GM12878 (cell line): ENCODE data around the gene SPINK1. TPM values are rescaled to one million over a fixed set of nuclear protein-coding genes. Genes with fewer than 3 reads are reported as not detected.

Experiments
- ATAC-seq: fragments of 200-7000 bp; cut with Tn5 transposase; 3 replicates; pipeline ENCODE4 v1.9.1; 2020; ENCODE audit warnings: mild to moderate bottlenecking, moderate library complexity
- BruUV-seq: library from RNA; stranded (reverse); fragments of 400-500 nt; replicated peaks from 2 replicates; lab custom pipeline; 2021; lab: Mats Ljungman, UMichigan
- CTCF ChIA-PET: fragments of 300-600 bp; sonication (Branson Sonifier 250); formaldehyde crosslinking; extraction: SDS; loops from one replicate; lab custom pipeline; 2021; ENCODE audit warnings: inconsistent platforms; lab: Yijun Ruan, JAX
- POLR2A ChIA-PET: fragments of 350-600 bp; formaldehyde crosslinking; extraction: SDS; loops from one replicate; lab custom pipeline; 2021; ENCODE audit warnings: inconsistent platforms; lab: Charles Lee
- RAD21 ChIA-PET: fragments of 300-600 bp; sonication (Branson Sonifier 250); formaldehyde crosslinking; loops from one replicate; lab custom pipeline; 2023; ENCODE audit warnings: antibody characterized with exemption; ENCODE audit not compliant: unreplicated experiment; lab: Charles Lee
- SMC1A ChIA-PET: fragments of 300-600 bp; sonication (Branson Sonifier 250); formaldehyde crosslinking; loops from one replicate; lab custom pipeline; 2023; ENCODE audit not compliant: unreplicated experiment, uncharacterized antibody; lab: Charles Lee
- DNase-seq: peaks from one replicate; pipeline ENCODE4 v3.0.0-alpha.2; 2011; ENCODE audit warnings: low read depth, low spot score
- FAIRE-seq: peaks from 3 replicates; lab custom pipeline; 2011; peaks lifted over from hg19 to GRCh38; lab: Jason Lieb, UNC
- H2AFZ ChIP-seq: 2 replicates; pipeline ENCODE4 v1.6.0; 2011; ENCODE audit warnings: low read depth, low read length, control low read depth; ENCODE audit not compliant: control insufficient read depth
- H3K27ac ChIP-seq: 2 replicates; pipeline ENCODE4 v1.5.1; 2011; ENCODE audit warnings: control low read depth; ENCODE audit not compliant: control insufficient read depth, insufficient read depth
- H3K27me3 ChIP-seq, 2 experiments: replicated peaks in 1 of 2; 2 replicates each; pipeline versions ENCODE4 v1.6.0 to v1.6.1; 2011; ENCODE audit warnings: low read length in 1 of 2; ENCODE audit not compliant: control insufficient read depth in 2 of 2, insufficient read depth in 2 of 2
- H3K36me3 ChIP-seq, 2 experiments: 2 replicates each; pipeline ENCODE4 v1.5.1; 2011; ENCODE audit warnings: low read length in 1 of 2; ENCODE audit not compliant: control insufficient read depth in 2 of 2, insufficient read depth in 2 of 2
- H3K4me1 ChIP-seq: 2 replicates; pipeline ENCODE4 v1.6.1; 2011; ENCODE audit warnings: mild to moderate bottlenecking, low read length, moderate library complexity, mixed read lengths; ENCODE audit not compliant: control insufficient read depth, insufficient read depth
- H3K4me2 ChIP-seq: 2 replicates; pipeline ENCODE4 v1.6.0; 2011; ENCODE audit warnings: control low read depth; ENCODE audit not compliant: control insufficient read depth, insufficient read depth
- H3K4me3 ChIP-seq: fragments of 200-600 bp; sonication (generic); 2 replicates; pipeline ENCODE4 v1.5.1; 2016
- H3K79me2 ChIP-seq: 2 replicates; pipeline ENCODE4 v1.6.0; 2011; ENCODE audit warnings: low read length; ENCODE audit not compliant: control insufficient read depth, insufficient read depth
- H3K9ac ChIP-seq: 2 replicates; pipeline ENCODE4 v1.8.0; 2011; ENCODE audit warnings: low read length, control low read depth, mixed read lengths; ENCODE audit not compliant: control insufficient read depth, insufficient read depth
- H3K9me3 ChIP-seq: replicated peaks from 3 replicates; pipeline ENCODE4 v1.5.1; 2011; ENCODE audit warnings: mild to moderate bottlenecking, low read length; ENCODE audit not compliant: control insufficient read depth, insufficient read depth
- H4K20me1 ChIP-seq: 2 replicates; pipeline ENCODE4 v1.6.0; 2011; ENCODE audit not compliant: control insufficient read depth, insufficient read depth
- BHLHE40 ChIP-seq, 2 experiments: fragments of 450-650 bp in 1 of 2; IDR thresholded peaks; 2 replicates each; pipeline ENCODE4 v1.6.1; 2011 to 2017; ENCODE audit warnings: low read depth in 2 of 2, borderline replicate concordance in 1 of 2, improper control_type of control experiment in 1 of 2, low read length in 1 of 2, mild to moderate bottlenecking in 1 of 2
- BRCA1 ChIP-seq: IDR thresholded peaks from 2 replicates; pipeline ENCODE4 v1.6.1; 2011; ENCODE audit warnings: low read depth, low read length, improper control_type of control experiment
- CHD4 ChIP-seq: fragments of 200-600 bp; sonication (generic); IDR thresholded peaks from 2 replicates; pipeline ENCODE4 v1.6.1; 2016; ENCODE audit warnings: mild to moderate bottlenecking
- IRF3 ChIP-seq: fragments of 450-650 bp; IDR thresholded peaks from 2 replicates; pipeline ENCODE4 v1.6.1; 2014; ENCODE audit warnings: mild to moderate bottlenecking
- MAX ChIP-seq: IDR thresholded peaks from 2 replicates; pipeline ENCODE4 v1.6.1; 2012; ENCODE audit warnings: low read depth, low read length, improper control_type of control experiment
- MXI1 ChIP-seq: fragments of 150-350 bp; IDR thresholded peaks from 2 replicates; pipeline ENCODE4 v1.6.1; 2011; ENCODE audit warnings: low read depth, mild to moderate bottlenecking, inconsistent platforms, low read length, improper control_type of control experiment
- MYC ChIP-seq: IDR thresholded peaks from 2 replicates; pipeline ENCODE4 v1.6.1; 2011; ENCODE audit warnings: mild to moderate bottlenecking, low read length, moderate library complexity, inconsistent platforms; ENCODE audit not compliant: insufficient read depth, insufficient replicate concordance, insufficient read length, severe bottlenecking
- RAD51 ChIP-seq: fragments of 450-650 bp; IDR thresholded peaks from 2 replicates; pipeline ENCODE4 v1.6.1; 2016; ENCODE audit warnings: moderate library complexity, mild to moderate bottlenecking, inconsistent platforms
- SREBF1 ChIP-seq: IDR thresholded peaks from 2 replicates; pipeline ENCODE4 v1.6.1; 2012; ENCODE audit warnings: mild to moderate bottlenecking, low read length
- SUPT20H ChIP-seq: IDR thresholded peaks from 2 replicates; pipeline ENCODE4 v1.6.1; 2011; ENCODE audit warnings: low read depth, mild to moderate bottlenecking, low read length, moderate library complexity, borderline replicate concordance; ENCODE audit not compliant: control insufficient read depth
- USF1 ChIP-seq: IDR thresholded peaks from 2 replicates; pipeline ENCODE4 v1.6.1; 2011; ENCODE audit warnings: borderline replicate concordance, low read depth, mild to moderate bottlenecking, moderate library complexity, mixed read lengths, low read length; ENCODE audit not compliant: insufficient read depth; ENCODE audit errors: extremely low read length
- YY1 ChIP-seq: IDR thresholded peaks from 2 replicates; pipeline ENCODE4 v1.6.1; 2011; ENCODE audit warnings: low read depth, mild to moderate bottlenecking, low read length
- ZBED1 ChIP-seq: IDR thresholded peaks from 2 replicates; pipeline ENCODE4 v1.6.1; 2016; ENCODE audit warnings: borderline replicate concordance
- ZNF384 ChIP-seq: IDR thresholded peaks from 2 replicates; pipeline ENCODE4 v1.6.1; 2012; ENCODE audit warnings: low read depth, mild to moderate bottlenecking, low read length, improper control_type of control experiment, borderline replicate concordance
- WGBS: methylation state at CpG from one replicate; pipeline ENCODE4 v1.1.6; 2016; ENCODE audit warnings: low lambda C conversion rate; ENCODE audit not compliant: insufficient replicate concordance, insufficient coverage; ENCODE audit errors: missing lambda C conversion rate; 5-methylcytosine and 5-hydroxymethylcytosine counted together
- in situ Hi-C: fragments of 300-500 bp; cut with MboI; formaldehyde crosslinking; loops from 9 replicates; pipeline ENCODE4 v1.14.3; 2018; ENCODE audit warnings: mixed read lengths
- intact Hi-C: fragments of 100-400 bp; cut with micrococcal nuclease; formaldehyde crosslinking; loops from one replicate; pipeline ENCODE4 v1.14.2; 2022; ENCODE audit not compliant: unreplicated experiment
- polyA plus RNA-seq, 11 experiments: library from polyadenylated mRNA; depleted of rRNA in 4 of 11; unstranded in 6 of 11; stranded (reverse) in 5 of 11; fragments of >200 nt; fragmentation: Nextera tagmentation in 4 of 11; fragmentation: Illumina TruSeq in 1 of 11; extraction: Ambion mirVana in 4 of 11; extraction: Trizol in 1 of 11; gene quantifications; 1 replicate in 1 of 11; 2 replicates in 10 of 11; pipeline versions ENCODE4 v1.2.1 to v1.2.3, GENCODE V29; 2011 to 2016; ENCODE audit warnings: inconsistent platforms in 2 of 11, missing spikeins in 2 of 11, low read depth in 1 of 11
- total RNA-seq, 4 experiments: library from RNA; depleted of rRNA in 3 of 4; stranded (reverse); fragments of >200 nt in 3 of 4; fragmentation: Illumina TruSeq in 1 of 4; extraction: Trizol in 1 of 4; gene quantifications; 2 replicates each; pipeline versions ENCODE4 v1.2.1 to v1.2.3, GENCODE V29; 2013 to 2021

SPINK1 gene
- total and polyA plus RNA-seq, 10 of the 15 experiments (the other 5 are each of a cell fraction or from before 2014, with no cell fraction given) = 3.6 TPM; not detected in 9

- ChIA-PET POLR2A (no interaction called here), CTCF (interaction anchor here (0.6 to 1.1 kb wide), 3 partner anchors 15 to 873 kb away, joined by 3 to 4 read pairs (median 3); no protein-coding TSS in a partner anchor), SMC1A (interaction anchor here (1.5 kb wide), 1 partner anchor 871 kb away, joined by 4 read pairs; no protein-coding TSS in a partner anchor), RAD21 (no interaction called here)
- H3K4me1 ChIP-seq = no peaks in the 10 kb centered on the region
- H4K20me1 ChIP-seq = no peaks in the 10 kb centered on the region
- H3K79me2 ChIP-seq = no peaks in the 10 kb centered on the region
- in situ Hi-C loops = no loop called here
- H3K9me3 ChIP-seq = no peaks in the 10 kb centered on the region
- WGBS = 15% methylated on average over 3 of the region's 3 CpGs
- H3K36me3 ChIP-seq = no peaks in the 10 kb centered on the region
- DNase-seq (no peak), ATAC-seq (no peak), FAIRE-seq (no peak)
- H3K4me3 ChIP-seq = no peak overlapping the region
- H3K27me3 ChIP-seq = no peaks in the 10 kb centered on the region; a peak in 1 of 4 replicates
- no peak overlapping the region for H3K9ac ChIP-seq
- H3K4me2 ChIP-seq = no peak overlapping the region
- intact Hi-C loops = no loop called here
- no TSS peak for BruUV-seq
- no peak overlapping the region for H3K27ac ChIP-seq
- H2AFZ ChIP-seq = no peak overlapping the region
- TF ChIP-seq SREBF1 (no peak), BHLHE40 (IDR thresholded peaks at IDR 0.05; ENCODE audit: borderline replicate concordance in 1 of 2, low read depth in 2 of 2, low read length in 1 of 2) (no peak)
- TF ChIP-seq, all 136 proteins: peak for 0
These were observed 28.6 kb upstream of the SPINK1 start for GRCh38 chr5:147859962-147860640.

- intact Hi-C loops = no loop called here
- FAIRE-seq (no peak), ATAC-seq (no peak), DNase-seq (no peak)
- Histone ChIP-seq H3K9me3 (no peaks in the 10 kb centered on the region), H3K4me1 (no peaks in the 10 kb centered on the region), H3K36me3 (no peaks in the 10 kb centered on the region), H3K9ac (no peak overlapping the region), H3K4me3 (no peak overlapping the region), H3K27me3 (no peaks in the 10 kb centered on the region; a peak in 2 of 4 replicates), H3K79me2 (no peaks in the 10 kb centered on the region), H4K20me1 (no peaks in the 10 kb centered on the region), H2AFZ (no peak overlapping the region), H3K4me2 (no peak overlapping the region), H3K27ac (no peak overlapping the region)
- ChIA-PET POLR2A (no interaction called here), RAD21 (no interaction called here), SMC1A (interaction anchor here (0.6 to 2.3 kb wide), 4 partner anchors 10 to 872 kb away, joined by 3 to 9 read pairs (median 4); partner anchors contain the start of gene SCGB3A2), CTCF (interaction anchor here (0.9 to 2.4 kb wide), 6 partner anchors 10 to 231 kb away, joined by 3 to 9 read pairs (median 4); no protein-coding TSS in a partner anchor)
- BruUV-seq = no TSS peak
- in situ Hi-C loops = no loop called here
- 0% methylated on average over 1 of the region's 1 CpG for WGBS
- TF ChIP-seq USF1 (no peak), RAD51 (no peak), ZNF384 (no peak), CHD4 (no peak), BRCA1 (no peak), SUPT20H (no peak), YY1 (no peak), MYC (no peak), MAX (no peak), MXI1 (no peak), ZBED1 (no peak), IRF3 (no peak)
These were observed 27.1 kb upstream of the SPINK1 start for GRCh38 chr5:147858565-147858964.
